Esophagus muscularis mucosa (tissue), 4 donors: ENCODE data around the gene NEK4. TPM values are rescaled to one million over a fixed set of nuclear protein-coding genes. Genes with fewer than 3 reads are reported as not detected.

Source experiments
- DNase-seq: peaks from one replicate; pipeline ENCODE4 v3.0.0-alpha.2; 2017; ENCODE audit errors: extremely low spot score
- H3K27ac ChIP-seq, 4 donors: fragments of 200-600 bp; sonication (generic); replicated peaks in 1 of 4; 1 replicate in 3 of 4; 2 replicates in 1 of 4; pipeline ENCODE4 v1.5.1; 2016 to 2019; ENCODE audit warnings: mild to moderate bottlenecking in 1 of 4
- H3K27me3 ChIP-seq, 4 donors: fragments of 200-600 bp; sonication (generic); one replicate each; pipeline versions ENCODE4 v1.5.1 to v1.6.0; 2016 to 2019
- H3K36me3 ChIP-seq, 4 donors: fragments of 200-600 bp; sonication (generic); one replicate each; pipeline ENCODE4 v1.5.1; 2016 to 2019
- H3K4me1 ChIP-seq, 4 donors: fragments of 200-600 bp; sonication (generic); one replicate each; pipeline ENCODE4 v1.5.1; 2016 to 2019
- H3K4me3 ChIP-seq, 4 donors: fragments of 200-600 bp; sonication (generic); 1 replicate in 2 of 4; 2 replicates in 2 of 4; pipeline ENCODE4 v1.5.1; 2016 to 2019; ENCODE audit warnings: mild to moderate bottlenecking in 4 of 4, moderate library complexity in 1 of 4
- H3K9me3 ChIP-seq, 4 donors: fragments of 200-600 bp; sonication (generic); 1 replicate in 3 of 4; 2 replicates in 1 of 4; pipeline ENCODE4 v1.5.1; 2016 to 2019
- CTCF ChIP-seq, 3 experiments: fragments of 200-600 bp in 2 of 3; fragments of 450-650 bp in 1 of 3; sonication (generic) in 2 of 3; IDR thresholded peaks; one replicate each; pipeline ENCODE4 v1.5.1; 2017 to 2019; ENCODE audit warnings: antibody characterized with exemption in 3 of 3, mild to moderate bottlenecking in 2 of 3, moderate library complexity in 1 of 3
- EP300 ChIP-seq: sonication (generic); formaldehyde crosslinking; IDR thresholded peaks from one replicate; pipeline ENCODE4 v1.6.1; 2017; ENCODE audit warnings: antibody characterized with exemption
- POLR2A ChIP-seq: fragments of 450-650 bp; IDR thresholded peaks from one replicate; pipeline ENCODE4 v1.6.1; 2017; ENCODE audit warnings: antibody characterized with exemption, moderate library complexity, mild to moderate bottlenecking, low read depth
- POLR2AphosphoS5 ChIP-seq, 2 donors: sonication (generic); formaldehyde crosslinking; IDR thresholded peaks; one replicate each; pipeline ENCODE4 v1.6.1; 2017; ENCODE audit warnings: antibody characterized with exemption in 2 of 2
- WGBS: methylation state at CpG from one replicate; pipeline ENCODE4 v1.1.5; 2018; 5-methylcytosine and 5-hydroxymethylcytosine counted together
- intact Hi-C: fragments of 100-400 bp; cut with DNase I; formaldehyde crosslinking; loops from one replicate; pipeline ENCODE4 v1.15.1; 2023
- total RNA-seq, 4 donors: library from RNA; depleted of rRNA; stranded (reverse); fragments of >200 nt; gene quantifications; one replicate each; pipeline versions ENCODE4 v1.1.0 to v1.2.1, GENCODE V29; 2016

Gene NEK4
- total RNA-seq, 4 donors from 2014 or later = 19.1 to 29.2 (median 23.6) TPM

- peaks cover 0 to under 1% (median 0%) of the 10 kb centered on the region in 4 donors for H3K27me3 ChIP-seq
- H3K9me3 ChIP-seq = no peaks in the 10 kb centered on the region
- no peak for DNase-seq
- H3K27ac ChIP-seq = no peak overlapping the region
- H3K36me3 ChIP-seq = no peaks in the 10 kb centered on the region
- no peak for TF ChIP-seq CTCF (IDR thresholded peaks at IDR 0.05)
- TF ChIP-seq POLR2A = no peak
- TF ChIP-seq EP300 = no peak
- no peak for TF ChIP-seq POLR2AphosphoS5 (IDR thresholded peaks at IDR 0.05)
- WGBS = 94% methylated on average over 7 of the region's 7 CpGs
- intact Hi-C loops = no loop called here
- H3K4me3 ChIP-seq = no peak overlapping the region
- peaks cover 0 to 5% (median 0%) of the 10 kb centered on the region in 4 donors for H3K4me1 ChIP-seq
These were observed 29.3 kb upstream of the NEK4 start for GRCh38 chr3:52800079-52800478.

GRCh38 chr3:52798978-52799476 lies 28.3 kb upstream of the NEK4 start:
- intact Hi-C loops = no loop called here
- 68% methylated on average over 12 of the region's 14 CpGs for WGBS
- no peaks in the 10 kb centered on the region for H3K9me3 ChIP-seq
- H3K36me3 ChIP-seq = no peaks in the 10 kb centered on the region
- TF ChIP-seq EP300 = no peak
- TF ChIP-seq CTCF (IDR thresholded peaks at IDR 0.05) = peak in 1 of 3 experiments; percentile 21
- no peaks in the 10 kb centered on the region for H3K27me3 ChIP-seq
- H3K4me1 ChIP-seq = peaks cover 0 to 5% (median 0%) of the 10 kb centered on the region in 4 donors
- H3K4me3 ChIP-seq = no peak overlapping the region
- H3K27ac ChIP-seq = no peak overlapping the region
- no peak for DNase-seq

DNA sequence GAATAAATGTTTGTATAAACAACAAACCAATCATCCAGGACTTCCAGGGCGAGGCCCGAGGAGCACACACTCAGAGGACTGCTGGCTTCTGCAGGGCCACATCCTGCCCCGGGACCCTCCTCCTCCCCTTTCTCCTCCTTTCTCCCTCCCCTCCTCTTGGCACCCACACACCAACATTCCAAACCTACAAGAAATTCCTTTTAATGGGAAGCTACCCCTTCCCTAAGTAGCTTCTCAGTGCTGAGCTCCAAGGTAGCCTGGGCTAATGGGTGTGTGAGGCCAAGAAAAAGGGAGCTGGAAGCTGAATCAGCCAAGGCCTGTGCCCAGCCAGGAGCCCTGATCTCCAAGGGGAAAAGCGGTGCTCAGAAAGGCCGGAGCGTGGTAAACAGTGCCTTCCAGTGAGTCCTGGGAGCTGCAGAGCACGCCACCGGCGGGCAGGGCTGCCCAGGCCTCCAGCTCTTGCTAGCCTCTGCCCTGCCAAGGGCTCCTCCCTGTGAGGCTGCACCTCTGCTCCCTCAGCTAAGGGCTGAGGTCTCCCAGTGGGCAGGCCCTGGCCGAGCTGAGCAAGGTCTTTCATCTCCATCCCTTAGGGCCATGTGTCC lies 27.7 kb upstream of the NEK4 start:
- WGBS = 87% methylated on average over 9 of the region's 10 CpGs
- no peak for DNase-seq
- intact Hi-C loops = no loop called here
- TF ChIP-seq POLR2A (no peak), EP300 (no peak), POLR2AphosphoS5 (IDR thresholded peaks at IDR 0.05) (no peak), CTCF (IDR thresholded peaks at IDR 0.05) (no peak)
- no peaks in the 10 kb centered on the region for H3K36me3 ChIP-seq
- no peaks in the 10 kb centered on the region for H3K27me3 ChIP-seq
- no peak overlapping the region for H3K27ac ChIP-seq
- H3K4me1 ChIP-seq = peaks cover 0 to 5% (median 0%) of the 10 kb centered on the region in 4 donors
- no peaks in the 10 kb centered on the region for H3K9me3 ChIP-seq
- H3K4me3 ChIP-seq = no peak overlapping the region

DNA sequence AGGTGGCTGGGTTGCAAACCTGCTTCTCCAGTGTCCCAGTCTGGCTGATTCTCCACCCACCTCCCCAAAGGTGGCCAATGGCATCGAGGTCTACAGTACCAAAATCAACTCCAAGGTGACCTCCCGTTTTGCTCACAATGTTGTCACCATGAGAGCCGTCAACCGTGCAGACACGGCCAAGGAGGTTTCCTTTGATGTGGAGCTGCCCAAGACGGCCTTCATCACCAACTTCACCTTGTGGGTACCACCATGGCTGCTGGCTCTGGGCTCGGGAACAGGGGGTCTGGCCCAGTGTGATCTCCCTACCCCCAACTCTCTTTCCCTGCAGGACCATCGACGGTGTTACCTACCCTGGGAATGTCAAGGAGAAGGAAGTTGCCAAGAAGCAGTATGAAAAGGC lies 25.7 kb upstream of the NEK4 start:
- Histone ChIP-seq H3K36me3 (no peaks in the 10 kb centered on the region), H3K27ac (no peak overlapping the region), H3K4me3 (no peak overlapping the region), H3K27me3 (no peaks in the 10 kb centered on the region), H3K9me3 (no peaks in the 10 kb centered on the region), H3K4me1 (no peaks in the 10 kb centered on the region)
- TF ChIP-seq POLR2AphosphoS5 (IDR thresholded peaks at IDR 0.05) (no peak), EP300 (no peak), CTCF (IDR thresholded peaks at IDR 0.05) (no peak), POLR2A (no peak)
- DNase-seq = no peak
- 90% methylated on average over 8 of the region's 9 CpGs for WGBS
- intact Hi-C loops = no loop called here

DNA sequence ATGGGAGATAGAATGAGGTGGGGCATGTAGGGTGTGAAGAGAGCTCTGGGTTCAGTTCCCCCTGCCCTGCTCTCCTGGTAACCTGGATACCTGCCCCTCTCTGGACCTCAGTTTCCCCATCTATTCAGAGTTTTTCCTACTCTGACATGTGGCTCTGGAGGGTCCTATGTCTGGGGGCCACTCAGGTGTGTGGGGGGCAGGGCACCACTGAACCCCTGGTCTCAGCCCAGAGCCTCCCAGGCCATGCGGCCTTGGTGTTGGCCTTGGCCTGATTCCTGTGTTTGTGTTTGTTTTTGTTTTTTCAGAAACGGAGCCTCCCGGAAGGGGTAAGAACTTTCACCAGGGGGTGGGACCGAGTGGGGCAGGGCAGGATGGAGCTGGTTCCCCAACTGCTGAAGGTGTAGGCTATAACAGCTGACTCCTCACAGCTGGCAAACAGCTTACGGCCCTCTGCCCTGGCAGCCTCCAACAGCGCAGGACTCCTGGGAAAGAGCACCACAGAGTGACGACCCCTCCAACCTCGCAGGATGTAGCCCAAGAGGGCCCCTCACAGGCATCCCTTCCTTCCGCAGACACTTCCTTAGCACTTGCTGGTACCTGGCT lies 24.7 kb upstream of the NEK4 start:
- Histone ChIP-seq H3K9me3 (no peaks in the 10 kb centered on the region), H3K36me3 (no peaks in the 10 kb centered on the region), H3K4me1 (no peaks in the 10 kb centered on the region), H3K27me3 (no peaks in the 10 kb centered on the region), H3K4me3 (no peak overlapping the region), H3K27ac (no peak overlapping the region)
- TF ChIP-seq EP300 = no peak
- TF ChIP-seq POLR2A = no peak
- TF ChIP-seq CTCF (IDR thresholded peaks at IDR 0.05) = no peak
- TF ChIP-seq POLR2AphosphoS5 (IDR thresholded peaks at IDR 0.05) = no peak
- DNase-seq = no peak
- WGBS = 58% methylated on average over 7 of the region's 9 CpGs
- intact Hi-C loops = no loop called here
